ENCODE data around the gene WDR46. TPM values are rescaled to one million over a fixed set of nuclear protein-coding genes. Genes with fewer than 3 reads are reported as not detected.

Gene WDR46
- total RNA-seq, 1 experiment from 2014 or later, result 99.2 TPM

GRCh38 chr6:33317419-33317668 is 28.3 kb upstream of the WDR46 start:
- Histone ChIP-seq H3K4ac (ENCODE audit: low read depth, low read length) (no peak overlapping the region), H3K27me3 (ENCODE audit: insufficient read depth, low read length) (no peaks in the 10 kb centered on the region)
- WGBS (ENCODE audit: extremely low coverage, insufficient read length, low lambda C conversion rate), result no CpG with 5 or more reads among the region's 27 CpGs

More at GRCh38 chr6:33317419-33317668, 28.3 kb upstream of the WDR46 start:
- H2AK5ac ChIP-seq (ENCODE audit: insufficient read length, low read length), result no peak overlapping the region
- no peak overlapping the region for H3K18ac ChIP-seq (ENCODE audit: insufficient read length, low read depth, low read length)
- Mint-ChIP-seq H3K9me3 (peaks cover 0 to 2% of the 10 kb centered on the region in 2 experiments; a peak in 1 of 5 replicates), H3K36me3 (ENCODE audit: insufficient read depth in 1 of 3, low read depth in 3 of 3) (peaks cover 26 to 47% (median 42%) of the 10 kb centered on the region in 3 experiments), H3K27me3 (ENCODE audit: low read depth) (no peaks in the 10 kb centered on the region; the same call in 1 of the 2 replicates), H3K4me3 (peak overlapping the region; percentile 94 to 98), H3K27ac (peak overlapping the region in 1 of 3 experiments; percentile 76; a peak in 1 of 7 replicates), H3K4me1 (peaks cover 59 to 64% of the 10 kb centered on the region in 2 experiments)
- no peak for DNase-seq
- TF ChIP-seq, protein P1, sequence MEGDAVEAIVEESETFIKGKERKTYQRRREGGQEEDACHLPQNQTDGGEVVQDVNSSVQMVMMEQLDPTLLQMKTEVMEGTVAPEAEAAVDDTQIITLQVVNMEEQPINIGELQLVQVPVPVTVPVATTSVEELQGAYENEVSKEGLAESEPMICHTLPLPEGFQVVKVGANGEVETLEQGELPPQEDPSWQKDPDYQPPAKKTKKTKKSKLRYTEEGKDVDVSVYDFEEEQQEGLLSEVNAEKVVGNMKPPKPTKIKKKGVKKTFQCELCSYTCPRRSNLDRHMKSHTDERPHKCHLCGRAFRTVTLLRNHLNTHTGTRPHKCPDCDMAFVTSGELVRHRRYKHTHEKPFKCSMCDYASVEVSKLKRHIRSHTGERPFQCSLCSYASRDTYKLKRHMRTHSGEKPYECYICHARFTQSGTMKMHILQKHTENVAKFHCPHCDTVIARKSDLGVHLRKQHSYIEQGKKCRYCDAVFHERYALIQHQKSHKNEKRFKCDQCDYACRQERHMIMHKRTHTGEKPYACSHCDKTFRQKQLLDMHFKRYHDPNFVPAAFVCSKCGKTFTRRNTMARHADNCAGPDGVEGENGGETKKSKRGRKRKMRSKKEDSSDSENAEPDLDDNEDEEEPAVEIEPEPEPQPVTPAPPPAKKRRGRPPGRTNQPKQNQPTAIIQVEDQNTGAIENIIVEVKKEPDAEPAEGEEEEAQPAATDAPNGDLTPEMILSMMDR (conservative IDR thresholded peaks at IDR 0.05), result no peak
- H4K8ac ChIP-seq (replicated peaks; ENCODE audit: insufficient read length, low read depth, low read length), result no peak overlapping the region
- H2BK15ac ChIP-seq (ENCODE audit: low read depth, low read length), result no peak overlapping the region
- no peak overlapping the region for H3T11ph ChIP-seq (ENCODE audit: low read length)
- no peak overlapping the region for H3K23ac ChIP-seq (ENCODE audit: insufficient read length, low read depth, low read length)
- no peaks in the 10 kb centered on the region for H3K9me3 ChIP-seq (ENCODE audit: control insufficient read depth, low read depth, low read length)
- peak overlapping the region; percentile 61 for H3K4me2 ChIP-seq (ENCODE audit: insufficient read depth, insufficient read length, low read length)
- no peaks in the 10 kb centered on the region for H4K20me1 ChIP-seq (ENCODE audit: control insufficient read depth, insufficient read depth, insufficient read length)
- H2BK12ac ChIP-seq (ENCODE audit: insufficient read length, low read depth, low read length), result no peak overlapping the region
- no peak overlapping the region for H3K9ac ChIP-seq (ENCODE audit: extremely low read depth, insufficient read length, low read length)
- no peak overlapping the region for H2BK5ac ChIP-seq (ENCODE audit: insufficient read length, low read length)
- peaks cover 35% of the 10 kb centered on the region for H3K23me2 ChIP-seq (ENCODE audit: insufficient read length, low read depth, low read length, poor library complexity, severe bottlenecking)
- no peak overlapping the region for H3K27ac ChIP-seq (ENCODE audit: insufficient read length, low read depth, low read length)
- peaks cover 7% of the 10 kb centered on the region for H3K79me1 ChIP-seq (ENCODE audit: insufficient read depth, low read depth, low read length, poor library complexity, severe bottlenecking)
- no peak overlapping the region for H2BK120ac ChIP-seq (ENCODE audit: low read depth, low read length, poor library complexity, severe bottlenecking)
- H2AFZ ChIP-seq (ENCODE audit: low read length), result no peak overlapping the region
- H2BK20ac ChIP-seq (ENCODE audit: low read depth, low read length, poor library complexity, severe bottlenecking), result no peak overlapping the region
- peaks cover 5% of the 10 kb centered on the region; the same call in 1 of the 2 replicates for H3K4me1 ChIP-seq (ENCODE audit: insufficient read depth, low read length)
- H4K5ac ChIP-seq (ENCODE audit: insufficient read length, low read depth, low read length), result no peak overlapping the region
- H3K79me2 ChIP-seq (ENCODE audit: insufficient read depth, low read length), result peaks cover 8% of the 10 kb centered on the region; the same call in 1 of the 2 replicates
- H3K14ac ChIP-seq (ENCODE audit: insufficient read depth, low read length), result no peak overlapping the region
- H4K91ac ChIP-seq (ENCODE audit: insufficient read length, low read depth, low read length), result no peak overlapping the region
- no peak overlapping the region for H3K56ac ChIP-seq (ENCODE audit: insufficient read length, low read depth, low read length)

Measured in H9 (cell line).